ENCODE data around the gene TSHZ2. TPM values are rescaled to one million over a fixed set of nuclear protein-coding genes. Genes with fewer than 3 reads are reported as not detected.

Gene TSHZ2
- total RNA-seq, 4 donors from 2014 or later, result 1.9 to 12.9 (median 5.0) TPM

DNA sequence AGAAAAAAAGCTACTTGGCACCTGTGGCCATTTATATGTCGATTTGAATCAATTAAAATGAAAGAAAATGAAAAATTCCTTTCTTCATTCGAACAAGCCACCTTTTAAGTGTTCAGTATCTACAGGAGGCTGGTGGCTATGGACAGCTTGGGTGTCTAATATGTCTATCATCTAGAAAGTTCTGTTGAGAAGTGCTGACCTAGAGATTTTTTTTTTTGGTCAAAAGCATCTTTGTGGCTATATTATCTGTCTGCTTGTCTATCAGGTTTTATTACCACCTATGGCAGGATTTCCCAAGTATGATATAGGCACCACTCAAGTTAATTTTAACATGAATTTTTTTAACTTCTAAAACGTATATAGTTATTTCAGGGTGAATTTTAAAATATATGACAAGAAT lies 250.8 kb downstream of the TSHZ2 start:
- TF ChIP-seq POLR2A (IDR thresholded peaks at IDR 0.05) (no peak), POLR2AphosphoS5 (IDR thresholded peaks at IDR 0.05) (no peak), EP300 (IDR thresholded peaks at IDR 0.05; ENCODE audit: low read depth) (no peak)
- TF ChIP-seq, protein P1, sequence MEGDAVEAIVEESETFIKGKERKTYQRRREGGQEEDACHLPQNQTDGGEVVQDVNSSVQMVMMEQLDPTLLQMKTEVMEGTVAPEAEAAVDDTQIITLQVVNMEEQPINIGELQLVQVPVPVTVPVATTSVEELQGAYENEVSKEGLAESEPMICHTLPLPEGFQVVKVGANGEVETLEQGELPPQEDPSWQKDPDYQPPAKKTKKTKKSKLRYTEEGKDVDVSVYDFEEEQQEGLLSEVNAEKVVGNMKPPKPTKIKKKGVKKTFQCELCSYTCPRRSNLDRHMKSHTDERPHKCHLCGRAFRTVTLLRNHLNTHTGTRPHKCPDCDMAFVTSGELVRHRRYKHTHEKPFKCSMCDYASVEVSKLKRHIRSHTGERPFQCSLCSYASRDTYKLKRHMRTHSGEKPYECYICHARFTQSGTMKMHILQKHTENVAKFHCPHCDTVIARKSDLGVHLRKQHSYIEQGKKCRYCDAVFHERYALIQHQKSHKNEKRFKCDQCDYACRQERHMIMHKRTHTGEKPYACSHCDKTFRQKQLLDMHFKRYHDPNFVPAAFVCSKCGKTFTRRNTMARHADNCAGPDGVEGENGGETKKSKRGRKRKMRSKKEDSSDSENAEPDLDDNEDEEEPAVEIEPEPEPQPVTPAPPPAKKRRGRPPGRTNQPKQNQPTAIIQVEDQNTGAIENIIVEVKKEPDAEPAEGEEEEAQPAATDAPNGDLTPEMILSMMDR (IDR thresholded peaks at IDR 0.05), result no peak
- Histone ChIP-seq H3K9me3 (no peaks in the 10 kb centered on the region), H3K4me3 (no peak overlapping the region), H3K27ac (no peak overlapping the region), H3K36me3 (no peaks in the 10 kb centered on the region), H3K4me1 (no peaks in the 10 kb centered on the region), H3K27me3 (no peaks in the 10 kb centered on the region)
- DNase-seq, result no peak
- WGBS, 2 donors (ENCODE audit: low coverage in 1 of 2), result 69 to 73% methylated on average over 3 of the region's 3 CpGs
- intact Hi-C loops (cut with DNase I; ENCODE audit: low total_unique reads), result no loop called here
- in situ Hi-C loops (cut with MboI; ENCODE audit: low pct_ligation_motif_present in 1 of 4, low pct_unique_long_range_greater_than_20kb in 1 of 4, low sequenced_read_pairs in 3 of 4), result loop anchor here in 1 of 4 donors (25.0 kb wide), 1 partner anchor 911 kb away; no protein-coding TSS in a partner anchor

DNA sequence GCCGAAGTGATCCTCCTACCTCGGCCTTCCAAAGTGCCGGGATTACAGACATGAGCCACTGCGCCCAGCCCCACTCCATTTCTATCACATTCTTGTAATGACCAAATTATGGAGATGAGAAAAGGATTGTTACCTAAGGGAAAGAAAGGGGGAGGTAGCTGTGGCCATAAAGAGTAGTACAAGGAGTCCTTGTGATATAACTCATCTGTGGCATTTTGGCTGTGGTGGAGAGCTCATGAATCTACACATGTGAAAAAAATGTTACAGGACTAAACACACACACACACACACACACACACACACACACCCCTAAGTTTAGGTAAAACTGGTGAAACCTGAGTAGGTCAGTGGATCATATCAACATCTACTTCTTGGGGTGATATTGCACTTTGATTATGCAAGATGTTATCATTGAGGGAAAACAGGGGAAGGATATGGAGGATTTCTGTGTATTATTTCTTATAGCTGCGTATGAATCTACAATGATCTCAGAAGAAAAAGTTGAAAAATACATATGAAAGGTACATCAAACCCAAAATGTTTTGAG lies 251.5 kb downstream of the TSHZ2 start:
- 97 to 98% methylated on average over 5 of the region's 5 CpGs for WGBS, 2 donors (ENCODE audit: low coverage in 1 of 2)
- DNase-seq, result no peak
- no peaks in the 10 kb centered on the region for H3K27me3 ChIP-seq
- H3K4me3 ChIP-seq, result no peak overlapping the region
- TF ChIP-seq, protein P1 (IDR thresholded peaks at IDR 0.05), result no peak
- TF ChIP-seq POLR2A (IDR thresholded peaks at IDR 0.05) (no peak), POLR2AphosphoS5 (IDR thresholded peaks at IDR 0.05) (no peak), EP300 (IDR thresholded peaks at IDR 0.05; ENCODE audit: low read depth) (no peak)
- no peaks in the 10 kb centered on the region for H3K9me3 ChIP-seq
- H3K36me3 ChIP-seq, result no peaks in the 10 kb centered on the region
- intact Hi-C loops (cut with DNase I; ENCODE audit: low total_unique reads) (no loop called here), in situ Hi-C loops (cut with MboI; ENCODE audit: low pct_ligation_motif_present in 1 of 4, low pct_unique_long_range_greater_than_20kb in 1 of 4, low sequenced_read_pairs in 3 of 4) (loop anchor here in 1 of 4 donors (25.0 kb wide), 1 partner anchor 911 kb away; no protein-coding TSS in a partner anchor)
- H3K27ac ChIP-seq, result no peak overlapping the region
- no peaks in the 10 kb centered on the region for H3K4me1 ChIP-seq

DNA sequence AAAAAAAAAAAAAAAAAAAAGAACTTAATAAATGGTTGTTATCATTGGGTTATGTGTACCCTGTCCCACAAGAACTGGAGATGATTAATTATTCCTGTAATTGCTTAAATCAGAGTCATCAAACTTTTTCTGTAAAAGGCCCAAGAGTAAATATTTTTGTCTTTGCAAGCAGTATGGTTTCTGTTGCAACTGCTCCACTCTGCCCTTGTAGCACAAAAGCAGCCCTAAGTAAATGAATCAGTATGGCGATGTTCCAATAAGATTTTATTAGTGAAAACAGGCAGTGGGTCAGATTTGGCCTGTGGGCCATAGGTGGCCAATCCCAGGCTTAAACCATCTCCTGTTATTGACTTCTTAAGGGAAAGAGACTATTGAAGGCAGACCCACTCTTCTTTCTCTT lies 252.7 kb downstream of the TSHZ2 start:
- in situ Hi-C loops (cut with MboI; ENCODE audit: low pct_ligation_motif_present in 1 of 4, low pct_unique_long_range_greater_than_20kb in 1 of 4, low sequenced_read_pairs in 3 of 4), result loop anchor here in 2 of 4 donors (25.0 kb wide), 2 partner anchors 312 to 913 kb away; no protein-coding TSS in a partner anchor
- no peak for DNase-seq
- Histone ChIP-seq H3K4me1 (no peaks in the 10 kb centered on the region), H3K27me3 (no peaks in the 10 kb centered on the region), H3K4me3 (no peak overlapping the region), H3K36me3 (no peaks in the 10 kb centered on the region), H3K9me3 (no peaks in the 10 kb centered on the region), H3K27ac (no peak overlapping the region)
- TF ChIP-seq, protein P1 (IDR thresholded peaks at IDR 0.05), result no peak
- TF ChIP-seq POLR2AphosphoS5 (IDR thresholded peaks at IDR 0.05) (no peak), POLR2A (IDR thresholded peaks at IDR 0.05) (no peak), EP300 (IDR thresholded peaks at IDR 0.05; ENCODE audit: low read depth) (no peak)
- WGBS, 2 donors (ENCODE audit: low coverage in 1 of 2), result 82 to 100% methylated on average over 1 of the region's 1 CpG
- intact Hi-C loops (cut with DNase I; ENCODE audit: low total_unique reads), result no loop called here

DNA sequence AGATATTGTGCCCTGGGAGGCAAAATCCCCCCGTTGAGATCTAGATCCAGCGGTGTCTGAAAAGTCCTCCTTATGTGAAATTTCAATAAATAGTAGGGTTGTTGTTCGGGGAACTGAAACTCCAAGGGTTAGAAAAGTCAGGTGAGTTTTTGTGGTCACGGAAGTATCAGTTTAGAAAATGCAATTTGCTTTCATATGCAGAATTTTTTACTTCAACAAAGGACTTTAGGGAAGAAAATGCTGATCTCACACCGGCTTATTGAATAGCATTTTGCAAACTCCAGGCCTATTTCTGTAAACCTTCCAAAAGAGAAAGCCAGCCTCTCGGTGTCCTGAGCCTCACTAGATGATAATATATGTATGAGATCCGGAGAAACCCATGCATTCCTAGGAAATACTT lies 254.7 kb downstream of the TSHZ2 start:
- H3K36me3 ChIP-seq, result no peaks in the 10 kb centered on the region
- H3K4me3 ChIP-seq, result no peak overlapping the region
- TF ChIP-seq EP300 (IDR thresholded peaks at IDR 0.05; ENCODE audit: low read depth), result no peak
- no peak for TF ChIP-seq POLR2AphosphoS5 (IDR thresholded peaks at IDR 0.05)
- TF ChIP-seq POLR2A (IDR thresholded peaks at IDR 0.05), result no peak
- TF ChIP-seq, protein P1 (IDR thresholded peaks at IDR 0.05), result no peak
- no peak overlapping the region for H3K27ac ChIP-seq
- H3K9me3 ChIP-seq, result no peaks in the 10 kb centered on the region
- 59 to 75% methylated on average over 5 to 7 of the region's 7 CpGs for WGBS, 2 donors (ENCODE audit: low coverage in 1 of 2)
- no peaks in the 10 kb centered on the region for H3K27me3 ChIP-seq
- in situ Hi-C loops (cut with MboI; ENCODE audit: low pct_ligation_motif_present in 1 of 4, low pct_unique_long_range_greater_than_20kb in 1 of 4, low sequenced_read_pairs in 3 of 4) (loop anchor here in 1 of 4 donors (25.0 kb wide), 1 partner anchor 310 kb away; no protein-coding TSS in a partner anchor), intact Hi-C loops (cut with DNase I; ENCODE audit: low total_unique reads) (no loop called here)
- H3K4me1 ChIP-seq, result no peaks in the 10 kb centered on the region
- no peak for DNase-seq
